MM.1S (cell line): ENCODE measurements around the gene CCDC124.
"Not testable (repeated sequence)": the region's sequence is repeated elsewhere in the genome, so short reads cannot be mapped to it uniquely, and the experiment has no call there.

Experiments used
- DNase-seq: peaks from one replicate; pipeline ENCODE4 v3.0.0-alpha.2; 2015
- H2AFZ ChIP-seq: fragments of 300-600 bp; sonication (generic); 2 replicates; pipeline ENCODE4 v1.6.0; 2016; ENCODE audit warnings: antibody characterized with exemption, low read length
- H3F3A ChIP-seq: fragments of 300-600 bp; sonication (generic); 2 replicates; pipeline ENCODE4 v1.6.1; 2016; ENCODE audit warnings: mild to moderate bottlenecking, antibody characterized with exemption, low read length, moderate library complexity, mixed read lengths; ENCODE audit not compliant: insufficient read depth
- H3K27ac ChIP-seq: fragments of 300-600 bp; sonication (generic); 2 replicates; pipeline ENCODE4 v1.5.1; 2016; ENCODE audit warnings: mild to moderate bottlenecking, low read length
- H3K27me3 ChIP-seq: fragments of 300-600 bp; sonication (generic); replicated peaks from 2 replicates; pipeline ENCODE4 v1.6.0; 2016; ENCODE audit warnings: low read length; ENCODE audit not compliant: insufficient read depth
- H3K36me3 ChIP-seq: fragments of 300-600 bp; sonication (generic); replicated peaks from 2 replicates; pipeline ENCODE4 v1.6.1; 2016; ENCODE audit warnings: mild to moderate bottlenecking, low read length, mixed read lengths; ENCODE audit not compliant: insufficient read depth
- H3K4me1 ChIP-seq: fragments of 300-600 bp; sonication (generic); 2 replicates; pipeline ENCODE4 v1.6.1; 2016; ENCODE audit warnings: low read length, mixed read lengths
- H3K4me2 ChIP-seq: fragments of 300-600 bp; sonication (generic); 2 replicates; pipeline ENCODE4 v1.6.0; 2016; ENCODE audit warnings: low read depth, low read length
- H3K4me3 ChIP-seq: fragments of 300-600 bp; sonication (generic); 2 replicates; pipeline ENCODE4 v1.5.1; 2016; ENCODE audit warnings: low read length, mixed read lengths
- H3K79me2 ChIP-seq: fragments of 300-600 bp; sonication (generic); 2 replicates; pipeline ENCODE4 v1.6.1; 2016; ENCODE audit warnings: mixed run types, low read length, mixed read lengths
- H3K9ac ChIP-seq: fragments of 300-600 bp; sonication (generic); 2 replicates; pipeline ENCODE4 v1.6.1; 2016; ENCODE audit warnings: low read length, mixed read lengths
- H3K9me2 ChIP-seq: fragments of 300-600 bp; sonication (generic); replicated peaks from 2 replicates; pipeline ENCODE4 v1.6.1; 2016; ENCODE audit warnings: mild to moderate bottlenecking, low read length, mixed read lengths; ENCODE audit not compliant: insufficient read depth
- H3K9me3 ChIP-seq: fragments of 300-600 bp; sonication (generic); replicated peaks from 2 replicates; pipeline ENCODE4 v1.6.1; 2016; ENCODE audit warnings: mild to moderate bottlenecking, low read length, mixed read lengths; ENCODE audit not compliant: insufficient read depth
- H4K20me1 ChIP-seq: fragments of 300-600 bp; sonication (generic); 2 replicates; pipeline ENCODE4 v1.6.1; 2016; ENCODE audit warnings: mild to moderate bottlenecking, low read length, moderate library complexity, mixed read lengths; ENCODE audit not compliant: insufficient read depth
- EZH2 ChIP-seq: fragments of 300-600 bp; sonication (generic); optimal IDR thresholded peaks from 2 replicates; pipeline ENCODE3; 2017; ENCODE audit warnings: low read depth, mild to moderate bottlenecking, antibody characterized with exemption, low read length, mixed read lengths
- EZH2phosphoT487 ChIP-seq: fragments of 300-600 bp; sonication (generic); IDR thresholded peaks from 2 replicates; pipeline ENCODE4 v1.6.1; 2018; ENCODE audit warnings: antibody characterized with exemption, low read length
- TF ChIP-seq, protein P1 (sequence below): fragments of 300-600 bp; sonication (generic); IDR thresholded peaks from 2 replicates; pipeline ENCODE4 v1.5.1; 2016; ENCODE audit warnings: antibody characterized with exemption, low read length, mixed read lengths

The CCDC124 gene

DNA sequence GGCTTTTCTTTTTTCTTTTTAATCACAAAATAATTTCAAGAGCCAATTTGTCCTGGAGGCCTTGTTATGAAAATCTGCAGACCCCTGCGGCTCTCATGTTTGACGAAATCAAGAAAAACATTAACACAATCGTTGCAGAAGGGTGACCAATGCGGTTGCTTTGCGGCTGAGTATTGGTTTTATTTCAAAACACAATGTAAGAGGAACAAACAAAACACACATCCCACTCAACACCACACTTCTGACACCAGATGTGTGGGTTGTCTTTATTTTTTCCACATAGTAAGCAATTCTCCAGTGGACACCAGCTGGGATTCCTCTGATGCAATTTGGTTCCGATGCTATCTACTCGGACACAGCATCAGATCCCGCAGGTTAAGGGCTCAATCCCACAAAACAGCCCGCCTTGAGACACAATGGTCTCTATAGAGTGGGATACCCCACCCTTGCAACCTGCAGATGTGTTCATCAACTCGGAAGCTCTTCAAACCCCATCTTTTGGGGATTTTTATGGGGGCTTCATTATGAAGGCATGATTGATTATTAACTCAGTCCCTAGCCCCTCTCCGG, 21.9 kb upstream of the CCDC124 start:
- H3K9ac ChIP-seq, result no peak overlapping the region
- H3K4me2 ChIP-seq, result no peak overlapping the region
- H3K4me3 ChIP-seq, result no peak overlapping the region
- H2AFZ ChIP-seq, result no peak overlapping the region
- no peaks in the 10 kb centered on the region for H4K20me1 ChIP-seq
- no peaks in the 10 kb centered on the region for H3K4me1 ChIP-seq
- no peaks in the 10 kb centered on the region for H3K79me2 ChIP-seq
- no peaks in the 10 kb centered on the region for H3K9me3 ChIP-seq
- no peak overlapping the region for H3K27ac ChIP-seq
- TF ChIP-seq, protein P1, sequence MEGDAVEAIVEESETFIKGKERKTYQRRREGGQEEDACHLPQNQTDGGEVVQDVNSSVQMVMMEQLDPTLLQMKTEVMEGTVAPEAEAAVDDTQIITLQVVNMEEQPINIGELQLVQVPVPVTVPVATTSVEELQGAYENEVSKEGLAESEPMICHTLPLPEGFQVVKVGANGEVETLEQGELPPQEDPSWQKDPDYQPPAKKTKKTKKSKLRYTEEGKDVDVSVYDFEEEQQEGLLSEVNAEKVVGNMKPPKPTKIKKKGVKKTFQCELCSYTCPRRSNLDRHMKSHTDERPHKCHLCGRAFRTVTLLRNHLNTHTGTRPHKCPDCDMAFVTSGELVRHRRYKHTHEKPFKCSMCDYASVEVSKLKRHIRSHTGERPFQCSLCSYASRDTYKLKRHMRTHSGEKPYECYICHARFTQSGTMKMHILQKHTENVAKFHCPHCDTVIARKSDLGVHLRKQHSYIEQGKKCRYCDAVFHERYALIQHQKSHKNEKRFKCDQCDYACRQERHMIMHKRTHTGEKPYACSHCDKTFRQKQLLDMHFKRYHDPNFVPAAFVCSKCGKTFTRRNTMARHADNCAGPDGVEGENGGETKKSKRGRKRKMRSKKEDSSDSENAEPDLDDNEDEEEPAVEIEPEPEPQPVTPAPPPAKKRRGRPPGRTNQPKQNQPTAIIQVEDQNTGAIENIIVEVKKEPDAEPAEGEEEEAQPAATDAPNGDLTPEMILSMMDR, result no peak
- no peak for TF ChIP-seq EZH2phosphoT487
- no peaks in the 10 kb centered on the region for H3K9me2 ChIP-seq
- no peaks in the 10 kb centered on the region for H3F3A ChIP-seq
- DNase-seq, result no peak
- H3K27me3 ChIP-seq, result peaks cover 56% of the 10 kb centered on the region
- H3K36me3 ChIP-seq, result no peaks in the 10 kb centered on the region

DNA sequence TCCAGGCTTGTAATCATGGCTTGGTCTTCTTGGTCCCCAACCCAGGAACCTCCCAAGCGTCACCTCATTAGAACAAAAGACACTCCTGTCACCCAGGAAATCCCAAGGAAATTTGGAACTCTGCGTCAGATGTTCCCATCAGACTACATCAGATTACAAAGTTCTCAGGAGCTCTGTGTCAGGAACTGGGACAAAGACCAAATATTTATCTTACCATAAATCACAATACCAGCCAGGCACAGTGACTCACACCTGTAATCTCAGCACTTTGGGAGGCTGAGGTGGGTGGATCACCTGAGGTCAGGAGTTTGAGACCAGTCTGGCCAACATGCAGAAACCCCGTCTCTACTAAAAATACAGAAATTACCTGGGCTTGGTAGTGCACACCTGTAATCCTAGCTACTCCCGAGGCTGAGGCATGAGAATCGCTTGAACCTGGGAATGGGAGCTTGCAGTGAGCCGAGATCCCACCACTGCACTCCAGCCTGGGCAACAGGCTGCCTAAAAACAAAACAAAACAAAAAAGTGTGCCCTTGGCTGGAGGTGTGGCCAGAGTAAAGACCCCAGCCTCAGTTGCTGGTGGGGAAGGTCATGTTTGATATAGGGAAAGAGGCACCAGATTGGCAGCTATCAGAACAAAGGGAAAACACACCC, 16.7 kb upstream of the CCDC124 start:
- Histone ChIP-seq H3K36me3 (no peaks in the 10 kb centered on the region), H3F3A (no peaks in the 10 kb centered on the region), H2AFZ (no peak overlapping the region), H3K27me3 (peaks cover 43% of the 10 kb centered on the region), H3K9me2 (no peaks in the 10 kb centered on the region), H4K20me1 (no peaks in the 10 kb centered on the region), H3K79me2 (no peaks in the 10 kb centered on the region), H3K4me2 (no peak overlapping the region), H3K27ac (no peak overlapping the region), H3K9me3 (no peaks in the 10 kb centered on the region), H3K9ac (no peak overlapping the region), H3K4me3 (no peak overlapping the region), H3K4me1 (no peaks in the 10 kb centered on the region)
- TF ChIP-seq, protein P1, result no peak
- TF ChIP-seq EZH2phosphoT487 (no peak), EZH2 (no peak)
- no peak for DNase-seq

DNA sequence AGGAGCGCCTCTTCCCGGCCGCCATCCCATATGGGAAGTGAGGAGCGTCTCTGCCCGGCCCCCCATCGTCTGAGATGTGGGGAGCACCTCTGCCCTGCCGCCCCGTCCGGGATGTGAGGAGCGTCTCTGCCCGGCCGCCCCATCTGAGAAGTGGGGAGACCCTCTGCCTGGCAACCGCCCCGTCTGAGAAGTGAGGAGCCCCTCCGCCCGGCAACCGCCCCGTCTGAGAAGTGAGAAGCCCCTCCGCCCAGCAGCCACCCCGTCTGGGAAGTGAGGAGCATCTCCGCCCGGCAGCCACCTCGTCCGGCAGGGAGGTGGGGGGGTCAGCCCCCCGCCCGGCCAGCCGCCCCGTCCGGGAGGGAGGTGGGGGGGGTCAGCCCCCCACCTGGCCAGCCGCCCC, 14.7 kb upstream of the CCDC124 start:
- not testable (repeated sequence) for H3K4me3 ChIP-seq, H3K27ac ChIP-seq, H3K9ac ChIP-seq, H3K36me3 ChIP-seq, H3F3A ChIP-seq, DNase-seq, H2AFZ ChIP-seq, H3K79me2 ChIP-seq, H4K20me1 ChIP-seq, H3K4me2 ChIP-seq, H3K4me1 ChIP-seq, H3K9me3 ChIP-seq, H3K9me2 ChIP-seq
- peaks cover 47% of the 10 kb centered on the region for H3K27me3 ChIP-seq

DNA sequence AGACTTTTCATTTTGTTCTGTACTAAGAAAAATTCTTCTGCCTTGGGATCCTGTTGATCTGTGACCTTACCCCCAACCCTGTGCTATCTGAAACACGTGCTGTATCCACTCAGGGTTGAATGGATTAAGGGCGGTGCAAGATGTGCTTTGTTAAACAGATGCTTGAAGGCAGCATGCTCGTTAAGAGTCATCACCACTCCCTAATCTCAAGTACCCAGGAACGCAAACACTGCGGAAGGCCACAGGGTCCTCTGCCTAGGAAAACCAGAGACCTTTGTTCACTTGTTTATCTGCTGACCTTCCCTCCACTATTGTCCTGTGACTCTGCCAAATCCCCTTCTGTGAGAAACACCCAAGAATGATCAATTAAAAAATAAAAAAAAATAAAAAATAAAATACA, 13.7 kb upstream of the CCDC124 start:
- H3K4me3 ChIP-seq, H3K9ac ChIP-seq, DNase-seq, H4K20me1 ChIP-seq, H3K27ac ChIP-seq, H2AFZ ChIP-seq, H3K4me1 ChIP-seq, H3K79me2 ChIP-seq, H3F3A ChIP-seq, H3K9me2 ChIP-seq, H3K4me2 ChIP-seq, H3K9me3 ChIP-seq, H3K36me3 ChIP-seq: not testable (repeated sequence)
- peaks cover 53% of the 10 kb centered on the region for H3K27me3 ChIP-seq
